ENCODE results near the gene C9orf72.
A peak's percentile ranks its signal among the peaks of the same experiment; 100 is the strongest.

Gene C9orf72

GRCh38 chr9:27537756-27538155, 35.5 kb downstream of the C9orf72 start:
- no peak for DNase-seq

DNA sequence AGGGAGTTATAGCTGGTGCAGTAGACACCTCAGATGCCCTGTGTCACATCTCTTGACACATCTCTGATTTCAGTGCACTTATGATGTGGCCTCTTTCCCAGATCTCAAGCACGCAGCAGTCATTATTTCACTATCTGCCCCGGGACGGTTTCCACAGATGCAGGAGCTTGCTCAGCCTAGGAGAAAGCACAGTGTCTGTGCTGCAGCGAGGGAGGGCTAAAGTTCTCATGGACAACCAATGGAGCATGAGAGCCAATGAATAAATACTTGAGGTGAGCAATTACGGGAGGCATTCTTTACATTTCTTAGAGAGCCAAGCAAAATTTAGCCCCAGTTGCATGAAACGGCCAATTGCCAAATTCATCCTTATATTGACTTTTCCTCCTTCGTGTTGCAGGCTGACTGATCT, 36.2 kb downstream of the C9orf72 start:
- DNase-seq: no peak

DNA sequence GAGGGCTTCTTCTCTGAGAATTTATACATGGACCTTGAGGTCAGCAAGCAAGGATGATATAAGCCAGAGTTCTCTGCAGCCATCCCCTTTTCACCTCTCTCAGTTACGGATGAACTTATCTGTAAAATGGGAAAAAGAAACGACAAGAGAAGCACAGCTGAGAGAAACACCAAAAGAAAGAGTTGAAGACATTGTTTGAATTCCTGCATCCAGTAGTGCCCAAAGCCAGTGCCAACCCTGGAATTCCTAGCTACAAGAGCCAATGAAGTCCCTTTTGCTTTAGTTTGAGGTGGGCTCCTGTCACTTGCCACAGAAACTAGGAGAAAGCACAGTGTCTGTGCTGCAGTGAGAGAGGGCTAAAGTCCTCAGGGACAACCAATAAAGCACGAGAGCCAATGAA, 37.1 kb downstream of the C9orf72 start:
- DNase-seq: no peak

DNA sequence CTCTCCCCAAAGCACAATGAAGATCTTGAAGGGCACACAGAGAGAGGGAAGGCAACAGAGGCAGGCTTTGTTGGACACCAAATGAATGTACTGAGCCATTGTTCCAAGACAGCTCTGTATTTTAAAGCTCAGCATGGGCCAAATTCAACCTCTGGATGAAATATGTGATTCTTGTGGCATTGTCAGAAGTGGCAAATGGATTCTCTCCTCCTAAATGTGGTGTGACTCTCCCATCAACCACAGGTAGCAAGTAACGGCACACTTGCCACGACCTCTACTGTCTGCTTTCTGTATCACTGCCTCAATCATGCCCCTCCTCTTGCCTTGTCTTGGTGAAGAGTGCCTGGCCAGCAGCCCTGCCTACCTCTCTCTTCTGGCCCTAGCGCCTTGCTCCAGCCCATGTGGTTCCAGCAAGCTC, 37.6 kb downstream of the C9orf72 start:
- no peak for DNase-seq

DNA sequence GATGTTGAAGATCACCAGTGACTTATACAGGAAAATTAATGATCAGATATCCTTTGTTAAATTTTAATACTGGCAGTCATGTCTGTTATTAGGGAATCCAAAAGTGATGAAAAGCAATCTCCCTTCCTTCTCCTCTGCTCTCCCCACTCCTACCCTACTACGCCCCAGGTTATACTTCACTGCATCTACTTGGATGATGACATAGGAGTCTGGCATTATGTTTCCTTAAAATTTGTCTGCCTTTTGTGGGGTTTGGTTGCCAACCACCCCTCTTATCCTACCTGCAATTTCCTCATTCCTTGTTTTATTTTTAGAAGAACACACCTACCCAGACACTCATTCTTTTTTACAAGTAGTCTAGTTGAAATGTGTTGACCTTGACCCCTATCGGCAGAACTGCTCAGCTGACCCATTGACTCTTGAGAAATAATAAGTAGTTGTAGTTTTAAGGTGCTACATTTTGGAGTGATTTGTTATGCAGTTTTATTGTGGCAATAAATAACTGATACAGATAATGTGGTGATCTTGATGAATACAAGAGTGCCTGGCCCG, 38.5 kb downstream of the C9orf72 start:
- DNase-seq: no peak

GRCh38 chr9:27534131-27534530, 39.1 kb downstream of the C9orf72 start:
- no peak for DNase-seq

- no peak for DNase-seq
Measured at GRCh38 chr9:27533311-27533710, 40.0 kb downstream of the C9orf72 start.

DNA sequence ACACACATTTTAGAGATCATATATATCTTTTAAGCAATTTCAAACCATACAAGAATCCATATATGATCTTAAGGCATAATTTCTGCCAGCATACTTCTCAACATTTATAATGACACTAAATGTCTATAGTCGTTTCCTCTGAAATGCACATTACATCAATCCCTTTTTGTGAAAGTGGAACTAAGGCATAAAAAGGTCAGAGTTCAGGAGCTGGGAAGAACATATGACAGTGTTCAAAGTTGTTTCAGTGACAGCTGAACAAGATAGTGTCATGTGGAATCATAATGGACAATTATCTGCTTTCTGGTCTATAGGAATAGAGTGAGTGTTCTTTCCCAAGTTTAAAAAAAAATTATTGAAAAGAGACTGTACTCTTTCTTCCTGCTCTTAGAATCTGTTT, 41.2 kb downstream of the C9orf72 start:
- no peak for DNase-seq

GRCh38 chr9:27530915-27531755, 42.1 kb downstream of the C9orf72 start:
- no peak for DNase-seq

DNA sequence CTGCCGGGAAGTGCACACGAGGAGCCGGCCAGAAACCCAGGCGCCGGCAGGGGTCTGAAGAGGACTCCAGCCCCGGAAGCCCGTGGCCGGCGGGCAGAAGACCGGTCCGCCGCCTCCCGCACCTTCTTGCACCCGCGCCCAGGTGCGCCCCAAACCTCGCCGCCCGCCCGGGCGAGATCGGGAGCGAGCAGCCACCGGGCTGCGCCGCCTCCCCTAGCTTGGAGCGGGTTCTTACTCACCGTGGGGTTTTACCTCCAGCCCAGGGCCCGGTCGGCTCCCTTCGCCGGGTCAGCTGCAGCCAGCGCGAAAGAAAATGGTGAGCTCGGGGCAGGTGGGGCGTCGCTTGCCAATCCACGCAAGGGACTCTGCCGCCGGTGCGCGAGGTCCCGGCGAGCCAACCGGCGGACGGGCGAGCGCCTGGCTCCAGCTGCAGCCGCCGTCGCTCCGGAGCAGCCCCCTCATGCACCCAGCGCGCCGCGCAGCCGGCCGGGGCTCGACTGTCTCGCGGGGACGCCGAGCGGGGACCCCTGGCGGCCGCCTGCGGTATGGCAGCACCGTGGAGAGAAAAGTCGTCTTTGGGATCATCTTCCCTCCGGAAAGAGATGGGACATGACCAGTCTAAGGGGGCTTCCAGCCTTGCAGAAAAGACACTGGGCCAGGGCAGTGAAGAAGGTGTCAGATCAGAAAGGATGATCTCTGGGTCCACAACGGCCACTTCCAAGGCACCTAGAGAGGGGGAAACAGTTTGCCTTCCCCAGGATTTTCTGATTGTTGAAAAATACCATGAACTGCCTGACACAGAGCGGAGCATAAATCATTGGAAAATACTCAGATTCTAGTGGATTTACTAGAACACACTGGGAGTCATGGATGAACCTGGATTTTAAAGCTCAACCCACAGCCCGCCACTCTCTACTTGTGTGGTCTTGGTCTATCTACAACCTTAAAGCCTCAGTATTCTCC, 43.7 kb downstream of the C9orf72 start, which contains the start of gene MOB3B:
MOB3B (minus strand) TSS at position 499 of the 963 bp plus-strand sequence. CDS start 74,264 bp downstream, outside the sequence.
- DNase-seq: peak; percentile 78

GRCh38 chr9:27528886-27529315, 44.4 kb downstream of the C9orf72 start:
- DNase-seq: peak; percentile 47

- DNase-seq: peak; percentile 45
Measured at GRCh38 chr9:27528076-27528885, 45.0 kb downstream of the C9orf72 start.

GRCh38 chr9:27527702-27528075, 45.6 kb downstream of the C9orf72 start:
- no peak for DNase-seq

GRCh38 chr9:27524236-27524635, 49.0 kb downstream of the C9orf72 start, which contains the start of gene IFNK:
Gene IFNK, plus strand, starts transcription at chr9:27524290. Its CDS starts 47 bp downstream, at chr9:27524337.
- no peak for DNase-seq

- DNase-seq: no peak
Measured at GRCh38 chr9:27523141-27523540, 50.1 kb downstream of the C9orf72 start.

GRCh38 chr9:27520986-27521385, 52.3 kb downstream of the C9orf72 start:
- no peak for DNase-seq

DNA sequence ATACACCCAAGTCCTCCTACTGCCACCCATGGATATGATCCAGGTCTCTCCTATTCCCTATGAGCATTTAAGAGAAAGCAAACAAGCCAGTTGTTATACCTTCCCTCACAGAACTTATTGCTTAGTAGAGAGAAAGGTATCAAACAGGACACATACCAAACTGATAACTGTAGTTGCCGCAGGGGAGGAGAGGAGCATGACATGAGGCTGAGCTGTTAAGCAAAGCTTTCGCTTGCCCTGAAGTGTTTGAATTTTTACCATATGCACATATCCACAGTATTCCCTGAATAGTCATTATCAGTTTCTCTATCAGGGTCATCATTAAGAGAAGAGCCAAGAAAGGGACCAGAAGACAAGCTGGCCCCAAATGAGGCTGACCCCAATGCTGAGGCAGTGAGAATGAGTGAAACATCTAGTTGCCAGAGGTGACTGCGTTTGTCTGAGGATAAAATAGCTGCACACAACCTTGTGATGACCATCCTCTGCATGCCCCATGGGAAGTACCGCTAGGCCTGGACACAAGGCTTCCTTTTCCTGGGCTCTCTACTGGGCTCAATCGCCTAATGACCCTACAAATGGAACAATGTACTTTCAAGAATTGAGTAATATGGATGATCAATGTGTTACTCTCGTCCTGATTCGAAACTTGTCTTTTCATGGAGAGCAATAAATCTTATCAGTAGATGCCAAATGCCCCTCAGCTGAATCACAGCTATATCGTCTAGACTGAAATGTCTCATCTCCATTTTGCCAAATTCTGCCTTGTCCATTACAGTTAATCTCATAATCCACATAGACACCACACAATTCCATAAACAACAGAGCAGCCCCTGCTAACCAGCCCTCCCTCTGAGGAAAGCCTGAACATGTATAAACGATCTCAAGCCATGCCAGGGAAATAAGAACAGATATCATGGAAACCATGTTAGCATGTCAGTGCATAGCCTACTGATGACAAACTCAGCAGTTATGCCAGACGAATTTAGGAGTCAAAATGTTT, 53.5 kb downstream of the C9orf72 start:
- DNase-seq: no peak

- DNase-seq: no peak
Measured at GRCh38 chr9:27518809-27519208, 54.5 kb downstream of the C9orf72 start.

- DNase-seq: no peak
Measured at GRCh38 chr9:27518006-27518405, 55.3 kb downstream of the C9orf72 start.

- DNase-seq: no peak
Measured at GRCh38 chr9:27514551-27514950, 58.7 kb downstream of the C9orf72 start.

DNA sequence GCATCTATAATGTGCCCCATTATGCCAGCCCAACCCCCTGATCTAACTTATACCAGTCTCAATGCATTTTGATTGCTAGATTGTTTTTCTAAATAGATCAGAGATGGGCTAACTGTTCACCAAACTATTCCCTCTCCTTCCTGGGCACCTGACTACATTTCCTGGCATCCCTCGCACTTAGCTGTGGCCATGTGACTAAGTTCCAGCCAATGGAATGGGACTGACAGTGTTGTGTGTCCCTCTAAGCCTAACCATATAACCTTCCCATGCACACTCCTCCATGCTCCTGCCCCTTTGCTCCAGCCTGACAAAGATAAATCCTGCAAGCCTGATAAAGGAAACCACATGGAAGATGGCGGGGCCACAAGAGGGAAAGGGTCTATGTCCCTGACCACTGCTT, 61.5 kb downstream of the C9orf72 start:
- DNase-seq: no peak
